NCI-H2196 treated with DMSO at 0.1 percent for 48 hours (cell line): Measurements from ENCODE around the gene PFKL.
"Not testable (repeated sequence)": the region's sequence is repeated elsewhere in the genome, so short reads cannot be mapped to it uniquely, and the experiment has no call there.

Source experiments
- DNase-seq: peaks from one replicate; lab custom pipeline; 2025; ENCODE audit not compliant: unreplicated experiment; lab: John Stamatoyannopoulos, UW

Gene PFKL

GRCh38 chr21:44275041-44275440 is 24.8 kb upstream of the PFKL start:
- DNase-seq = no peak

- no peak for DNase-seq
These were observed 20.2 kb upstream of the PFKL start for GRCh38 chr21:44279354-44280260.

GRCh38 chr21:44281801-44282200 is 18.1 kb upstream of the PFKL start:
- DNase-seq = no peak

DNA sequence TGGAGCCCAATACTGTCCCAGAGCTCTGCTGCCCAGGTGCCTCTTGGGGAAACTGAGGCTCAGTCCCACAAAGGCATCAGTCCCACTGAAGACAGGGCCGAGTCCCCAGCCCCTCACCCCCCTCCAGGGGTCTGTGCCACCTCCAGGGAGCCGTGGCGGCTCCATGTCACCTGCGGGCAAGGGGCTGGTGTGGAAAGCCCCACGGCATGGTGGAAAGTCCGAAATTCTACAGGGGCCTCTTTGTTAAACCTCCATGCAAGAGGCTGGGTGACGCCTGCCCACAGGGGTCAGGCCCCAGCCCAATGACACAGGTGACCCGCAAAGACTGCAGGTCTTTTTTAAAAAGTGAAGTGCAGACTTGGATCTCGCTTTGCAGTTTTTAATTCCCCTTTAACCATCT is 17.5 kb upstream of the PFKL start:
- no peak for DNase-seq

DNA sequence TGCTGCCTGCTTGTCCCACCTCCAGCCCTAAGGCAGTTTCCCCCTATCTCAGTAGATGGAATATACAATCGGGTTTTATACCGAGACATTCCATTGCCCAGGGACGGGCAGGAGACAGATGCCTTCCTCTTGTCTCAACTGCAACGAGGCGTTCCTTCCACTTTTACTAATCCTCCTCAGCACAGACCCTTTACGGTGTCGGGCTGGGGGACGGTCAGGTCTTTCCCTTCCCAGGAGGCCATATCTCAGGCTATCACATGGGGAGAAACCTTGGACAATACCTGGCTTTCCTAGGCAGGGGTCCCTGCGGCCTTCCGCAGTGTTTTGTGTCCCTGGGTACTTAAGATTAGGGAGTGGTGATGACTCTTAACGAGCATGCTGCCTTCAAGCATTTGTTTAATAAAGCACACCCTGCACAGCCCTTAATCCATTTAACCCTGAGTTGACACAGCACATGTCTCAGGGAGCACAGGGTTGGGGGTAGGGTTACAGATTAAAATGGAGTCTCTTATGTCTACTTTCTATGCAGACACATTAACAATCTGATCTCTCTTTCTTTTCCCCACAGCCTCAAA is 16.6 kb upstream of the PFKL start:
- DNase-seq = not testable (repeated sequence)

- DNase-seq = no peak
These were observed 15.9 kb upstream of the PFKL start for GRCh38 chr21:44283948-44284347.

- no peak for DNase-seq
These were observed 14.5 kb upstream of the PFKL start, which contains the start of gene AIRE for GRCh38 chr21:44285138-44285992. TSS of gene AIRE (plus strand) at chr21:44285876. CDS start at chr21:44286007, 131 bp downstream.

- no peak for DNase-seq
These were observed 13.7 kb upstream of the PFKL start for GRCh38 chr21:44286086-44286715.

- no peak for DNase-seq
These were observed 12.9 kb upstream of the PFKL start for GRCh38 chr21:44286716-44287632.

- DNase-seq = no peak
These were observed 11.4 kb upstream of the PFKL start for GRCh38 chr21:44288251-44289110.

DNA sequence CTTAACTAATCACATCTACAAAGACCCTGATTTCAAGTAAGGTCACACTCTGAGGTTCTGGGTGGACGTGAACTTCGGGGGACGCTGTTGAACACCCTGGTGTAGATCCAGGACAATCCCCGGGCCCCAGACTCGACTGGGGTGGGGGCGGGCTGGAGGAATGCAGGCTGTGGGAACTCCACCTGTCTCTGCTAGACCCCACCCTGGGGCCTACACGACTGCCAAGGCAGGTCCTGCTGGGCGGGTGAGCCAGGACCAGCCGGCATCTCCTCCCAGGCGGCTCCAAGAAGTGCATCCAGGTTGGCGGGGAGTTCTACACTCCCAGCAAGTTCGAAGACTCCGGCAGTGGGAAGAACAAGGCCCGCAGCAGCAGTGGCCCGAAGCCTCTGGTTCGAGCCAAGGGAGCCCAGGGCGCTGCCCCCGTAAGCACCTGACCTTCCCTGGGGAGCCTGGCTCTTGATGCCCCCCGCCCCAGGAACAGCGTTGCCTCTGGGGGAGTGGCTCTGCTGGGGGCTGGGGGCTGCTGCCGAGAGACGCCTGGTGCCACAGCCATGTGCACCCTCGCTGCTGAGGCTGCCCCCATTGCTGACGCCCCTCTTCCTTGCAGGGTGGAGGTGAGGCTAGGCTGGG is 10.4 kb upstream of the PFKL start:
- no peak for DNase-seq

DNA sequence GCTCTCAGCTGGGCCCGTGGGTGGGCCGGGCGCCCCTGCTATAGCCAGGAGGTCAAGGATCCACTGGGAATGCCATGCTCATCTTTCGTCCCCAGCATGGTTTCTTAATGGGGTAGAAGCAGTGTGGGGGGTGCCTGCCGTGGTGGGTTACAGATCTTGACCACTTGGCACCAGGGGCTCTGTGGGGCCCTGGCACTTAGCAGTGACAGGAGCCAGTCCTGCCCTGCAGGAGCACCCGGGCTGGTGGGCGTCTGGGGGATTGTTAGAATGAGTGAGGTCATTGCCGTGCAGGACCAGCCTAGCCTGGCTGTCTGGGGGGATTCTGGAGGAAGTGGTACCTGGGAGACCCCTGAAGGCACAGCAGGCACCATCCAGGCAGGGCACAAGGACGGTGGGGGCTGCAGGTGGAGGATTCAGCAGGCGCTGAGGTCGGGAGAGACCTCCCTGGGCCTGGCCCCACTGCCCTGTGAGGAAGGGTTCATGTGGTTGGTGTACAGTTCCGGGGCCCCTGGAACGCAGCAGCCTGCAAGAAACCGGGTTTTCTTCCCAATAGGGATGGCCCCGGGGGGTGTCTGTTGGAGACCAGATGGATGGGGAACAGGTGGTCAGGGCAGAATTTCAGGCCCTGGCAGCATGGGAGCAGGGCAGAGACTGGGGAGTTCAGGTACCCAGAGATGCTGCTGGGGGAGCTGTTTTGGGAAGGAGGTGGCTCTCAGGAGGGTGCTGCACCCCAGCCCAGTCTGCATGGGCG is 9.4 kb upstream of the PFKL start:
- DNase-seq = no peak

DNA sequence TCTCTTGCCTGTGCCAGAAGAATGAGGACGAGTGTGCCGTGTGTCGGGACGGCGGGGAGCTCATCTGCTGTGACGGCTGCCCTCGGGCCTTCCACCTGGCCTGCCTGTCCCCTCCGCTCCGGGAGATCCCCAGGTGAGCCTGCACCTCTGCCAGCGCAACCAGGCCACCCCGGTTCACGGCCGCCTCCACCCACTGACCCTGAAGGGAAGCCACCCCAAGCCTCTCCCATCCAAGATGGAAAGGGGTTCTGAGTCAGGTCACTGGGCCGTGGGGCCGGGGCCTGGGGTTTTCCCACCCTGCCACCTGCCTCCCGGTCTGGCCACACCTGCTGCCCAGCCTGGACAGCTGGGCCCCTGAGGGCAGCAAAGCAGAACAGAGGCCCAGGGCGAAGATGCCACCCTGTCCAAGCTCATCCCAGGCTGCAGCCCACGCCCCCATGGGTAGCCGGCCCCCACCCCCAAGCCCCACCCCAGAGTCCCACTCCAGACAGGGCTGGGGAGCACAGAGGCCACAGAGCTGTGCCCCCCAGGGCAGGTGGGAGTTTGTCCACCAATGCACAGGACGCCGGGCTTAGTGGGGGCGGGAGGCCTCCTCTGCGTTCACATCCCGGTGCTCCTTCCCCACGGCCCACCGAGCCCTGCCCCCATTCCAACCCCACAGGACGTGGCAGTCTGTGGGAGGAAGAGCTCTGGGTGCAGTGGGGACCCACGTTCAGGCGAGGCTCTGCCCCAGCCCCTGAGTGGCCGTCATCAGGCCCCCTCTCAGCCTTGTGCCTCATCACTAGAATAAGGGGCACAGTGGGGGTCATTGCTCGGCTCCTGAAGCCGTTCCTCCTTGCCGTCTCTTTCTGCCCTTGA is 8.5 kb upstream of the PFKL start:
- DNase-seq = no peak

DNA sequence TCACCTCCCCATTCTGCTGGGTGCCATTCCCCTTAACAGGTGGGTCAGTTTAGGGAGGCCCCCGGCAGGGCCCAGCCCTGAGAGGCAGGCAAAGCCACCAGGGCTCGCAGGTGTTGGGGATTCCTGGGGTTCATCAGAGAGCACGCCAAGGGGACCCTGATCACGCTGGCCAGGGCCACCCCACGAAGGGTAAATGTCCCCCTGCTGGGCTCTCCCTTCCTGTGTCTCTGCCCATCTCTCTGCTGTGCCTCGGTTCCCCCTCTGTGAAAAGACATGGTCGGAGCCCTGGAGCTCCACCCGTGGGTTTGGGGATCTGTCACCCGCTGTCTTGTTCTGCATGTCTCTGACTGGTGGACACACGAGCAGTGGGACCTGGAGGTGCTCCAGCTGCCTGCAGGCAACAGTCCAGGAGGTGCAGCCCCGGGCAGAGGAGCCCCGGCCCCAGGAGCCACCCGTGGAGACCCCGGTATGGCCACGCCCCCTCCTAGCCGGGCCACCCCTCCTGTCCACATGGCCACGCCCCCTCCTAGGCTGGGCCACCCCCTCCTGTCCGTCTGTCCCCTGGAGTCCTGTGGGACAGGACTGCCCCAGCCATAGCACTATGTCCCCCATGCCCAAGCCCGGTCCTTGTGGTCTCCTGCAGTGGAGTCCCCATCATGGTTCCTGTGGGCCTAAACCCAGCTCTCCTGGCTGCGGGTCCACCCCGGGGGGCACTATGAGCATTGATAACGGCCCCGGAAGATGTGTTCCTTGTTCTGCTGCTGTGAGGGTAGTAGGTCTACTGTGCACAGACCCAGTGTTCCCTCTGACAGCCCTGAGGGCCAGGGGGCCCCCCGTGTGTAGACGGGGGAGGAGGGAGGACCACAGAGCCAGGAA is 7.7 kb upstream of the PFKL start:
- no peak for DNase-seq

DNA sequence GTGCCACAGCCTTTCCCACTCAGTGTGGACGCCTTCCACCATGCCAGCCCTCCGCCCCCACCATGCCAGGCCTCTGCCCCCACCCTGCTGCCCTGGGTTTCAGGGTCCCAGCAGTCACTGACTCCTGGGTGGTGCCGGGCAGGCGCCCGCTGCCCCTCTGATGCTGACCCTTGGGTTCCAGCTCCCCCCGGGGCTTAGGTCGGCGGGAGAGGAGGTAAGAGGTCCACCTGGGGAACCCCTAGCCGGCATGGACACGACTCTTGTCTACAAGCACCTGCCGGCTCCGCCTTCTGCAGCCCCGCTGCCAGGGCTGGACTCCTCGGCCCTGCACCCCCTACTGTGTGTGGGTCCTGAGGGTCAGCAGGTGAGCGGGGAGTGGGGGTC is 7.0 kb upstream of the PFKL start:
- DNase-seq = no peak
